ENCODE measurements around the gene EMSY. TPM values are rescaled to one million over a fixed set of nuclear protein-coding genes. Genes with fewer than 3 reads are reported as not detected.

Gene EMSY
- total RNA-seq, 2 donors from 2014 or later = 31.4 to 35.9 TPM

DNA sequence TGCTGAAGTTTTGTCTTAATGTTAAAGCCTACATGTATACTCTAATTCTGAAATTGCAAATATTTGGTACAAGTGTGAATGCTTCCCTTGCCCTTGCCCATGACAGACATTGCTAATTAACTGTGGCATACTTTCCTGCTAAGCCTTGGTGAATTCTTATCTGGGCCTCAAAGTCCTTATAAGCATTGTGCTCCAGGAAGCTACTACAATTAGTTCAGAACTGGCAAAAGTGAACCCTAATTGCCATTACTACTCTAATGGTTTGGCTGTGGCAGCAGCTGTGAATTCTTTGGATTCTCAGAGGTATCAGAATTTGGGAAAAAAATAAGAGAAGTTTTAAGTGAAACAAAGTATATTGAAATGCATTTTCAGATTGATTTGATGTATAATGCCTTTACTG is 24.3 kb downstream of the EMSY start:
- TF ChIP-seq, protein P1, sequence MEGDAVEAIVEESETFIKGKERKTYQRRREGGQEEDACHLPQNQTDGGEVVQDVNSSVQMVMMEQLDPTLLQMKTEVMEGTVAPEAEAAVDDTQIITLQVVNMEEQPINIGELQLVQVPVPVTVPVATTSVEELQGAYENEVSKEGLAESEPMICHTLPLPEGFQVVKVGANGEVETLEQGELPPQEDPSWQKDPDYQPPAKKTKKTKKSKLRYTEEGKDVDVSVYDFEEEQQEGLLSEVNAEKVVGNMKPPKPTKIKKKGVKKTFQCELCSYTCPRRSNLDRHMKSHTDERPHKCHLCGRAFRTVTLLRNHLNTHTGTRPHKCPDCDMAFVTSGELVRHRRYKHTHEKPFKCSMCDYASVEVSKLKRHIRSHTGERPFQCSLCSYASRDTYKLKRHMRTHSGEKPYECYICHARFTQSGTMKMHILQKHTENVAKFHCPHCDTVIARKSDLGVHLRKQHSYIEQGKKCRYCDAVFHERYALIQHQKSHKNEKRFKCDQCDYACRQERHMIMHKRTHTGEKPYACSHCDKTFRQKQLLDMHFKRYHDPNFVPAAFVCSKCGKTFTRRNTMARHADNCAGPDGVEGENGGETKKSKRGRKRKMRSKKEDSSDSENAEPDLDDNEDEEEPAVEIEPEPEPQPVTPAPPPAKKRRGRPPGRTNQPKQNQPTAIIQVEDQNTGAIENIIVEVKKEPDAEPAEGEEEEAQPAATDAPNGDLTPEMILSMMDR (IDR thresholded peaks at IDR 0.05) = no peak
- H3K27ac ChIP-seq = no peak overlapping the region
- no peak overlapping the region for H3K4me3 ChIP-seq
- no peaks in the 10 kb centered on the region for H3K9me3 ChIP-seq
- peaks cover 21% of the 10 kb centered on the region for H3K36me3 ChIP-seq
- no peaks in the 10 kb centered on the region for H3K4me1 ChIP-seq
- no peak for DNase-seq (ENCODE audit: low spot score)
- no peaks in the 10 kb centered on the region for H3K27me3 ChIP-seq

DNA sequence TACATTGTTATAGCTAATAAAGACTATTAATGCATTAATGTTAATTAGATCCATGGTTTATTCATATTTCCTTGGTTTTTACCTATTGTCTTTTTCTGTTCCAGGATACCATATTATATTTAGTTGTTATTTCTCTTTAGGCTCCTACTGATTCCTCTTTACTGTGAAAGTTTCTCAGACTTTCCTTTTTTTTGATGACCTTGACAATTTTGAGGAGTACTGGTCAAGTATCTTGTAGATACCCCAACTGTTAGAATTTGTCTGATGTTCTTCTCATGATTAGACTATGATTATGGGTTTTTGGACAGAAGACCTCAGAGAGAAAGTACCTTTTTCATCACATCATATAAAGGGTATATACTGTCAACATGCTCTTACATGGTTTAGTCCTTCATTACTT is 26.6 kb downstream of the EMSY start:
- TF ChIP-seq, protein P1 (IDR thresholded peaks at IDR 0.05) = no peak
- no peak for DNase-seq (ENCODE audit: low spot score)
- H3K4me3 ChIP-seq = no peak overlapping the region
- peaks cover 24% of the 10 kb centered on the region for H3K36me3 ChIP-seq
- H3K27me3 ChIP-seq = no peaks in the 10 kb centered on the region
- H3K4me1 ChIP-seq = no peaks in the 10 kb centered on the region
- H3K27ac ChIP-seq = no peak overlapping the region
- H3K9me3 ChIP-seq = no peaks in the 10 kb centered on the region

GRCh38 chr11:76480241-76480640 is 35.4 kb downstream of the EMSY start:
- Histone ChIP-seq H3K4me3 (no peak overlapping the region), H3K9me3 (no peaks in the 10 kb centered on the region), H3K36me3 (peaks cover 23% of the 10 kb centered on the region), H3K27me3 (no peaks in the 10 kb centered on the region), H3K4me1 (no peaks in the 10 kb centered on the region), H3K27ac (no peak overlapping the region)
- TF ChIP-seq, protein P1 (IDR thresholded peaks at IDR 0.05) = no peak
- no peak for DNase-seq (ENCODE audit: low spot score)

DNA sequence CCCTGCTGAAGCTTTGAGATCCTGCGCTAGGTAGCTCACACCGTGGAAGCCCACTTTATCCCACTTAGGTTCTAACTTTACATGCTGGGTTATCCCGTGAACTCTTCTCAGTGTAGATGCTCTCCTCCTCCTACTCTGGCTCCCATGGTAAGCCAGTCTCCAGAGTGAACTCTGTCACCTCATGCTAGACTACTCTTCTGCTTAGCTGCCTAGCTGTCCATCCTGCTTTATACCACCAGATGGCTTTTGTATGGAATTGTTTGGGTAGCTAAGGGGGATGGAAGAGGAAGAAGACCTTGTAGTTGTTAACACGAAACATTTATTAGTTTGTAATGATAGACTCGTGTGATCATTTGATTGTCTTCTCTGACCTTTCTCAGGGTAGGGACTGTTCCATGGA is 46.8 kb downstream of the EMSY start:
- H3K9me3 ChIP-seq = no peaks in the 10 kb centered on the region
- no peaks in the 10 kb centered on the region for H3K4me1 ChIP-seq
- H3K27ac ChIP-seq = no peak overlapping the region
- no peak for DNase-seq (ENCODE audit: low spot score)
- TF ChIP-seq, protein P1 (IDR thresholded peaks at IDR 0.05) = no peak
- peaks cover 25% of the 10 kb centered on the region for H3K36me3 ChIP-seq
- H3K27me3 ChIP-seq = no peaks in the 10 kb centered on the region
- no peak overlapping the region for H3K4me3 ChIP-seq

DNA sequence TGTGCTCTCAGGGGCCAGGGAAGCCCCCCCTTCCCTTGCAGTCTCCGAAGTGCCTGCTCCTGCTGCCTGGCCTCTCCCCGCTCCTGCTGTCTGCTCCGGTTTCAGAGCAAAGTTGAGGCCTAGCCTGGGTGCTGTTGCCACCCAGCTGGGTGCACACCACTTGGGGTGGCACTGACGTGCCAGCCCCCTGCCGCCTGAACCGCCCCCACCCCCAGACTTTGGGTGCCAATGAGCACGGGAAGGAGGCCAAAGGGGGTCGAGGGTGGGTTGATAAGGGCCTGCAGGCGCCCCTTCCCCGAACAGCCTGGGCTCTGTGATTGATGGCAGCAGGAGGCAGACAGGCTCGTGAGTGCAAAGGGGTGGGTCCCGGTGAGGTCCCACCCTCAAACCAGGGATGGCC is 48.2 kb downstream of the EMSY start:
- no peak for DNase-seq (ENCODE audit: low spot score)
- TF ChIP-seq, protein P1 (IDR thresholded peaks at IDR 0.05) = no peak
- peaks cover 19% of the 10 kb centered on the region for H3K36me3 ChIP-seq
- H3K27me3 ChIP-seq = no peaks in the 10 kb centered on the region
- no peaks in the 10 kb centered on the region for H3K9me3 ChIP-seq
- no peak overlapping the region for H3K4me3 ChIP-seq
- H3K27ac ChIP-seq = no peak overlapping the region
- no peaks in the 10 kb centered on the region for H3K4me1 ChIP-seq
